Fibroblast of lung (primary cell): ENCODE data around the gene GSN. TPM values are rescaled to one million over a fixed set of nuclear protein-coding genes. Genes with fewer than 3 reads are reported as not detected.
A peak's percentile ranks its signal among the peaks of the same experiment; 100 is the strongest.

Experiments
- DNase-seq, 2 donors: peaks; one replicate each; pipeline versions ENCODE4 v3.0.0 to v3.0.0-alpha.2; 2010; ENCODE audit warnings: low read depth in 2 of 2
- H2AFZ ChIP-seq: 2 replicates; pipeline ENCODE4 v1.5.1; 2012; ENCODE audit warnings: low read length, control low read depth, inconsistent platforms
- H3K27ac ChIP-seq: 2 replicates; pipeline ENCODE4 v1.5.1; 2011; ENCODE audit warnings: low read length, control low read depth; ENCODE audit not compliant: insufficient read depth
- H3K27me3 ChIP-seq: 2 replicates; pipeline ENCODE4 v1.5.1; 2011; ENCODE audit warnings: mild to moderate bottlenecking, low read length; ENCODE audit not compliant: control insufficient read depth, insufficient read depth
- H3K36me3 ChIP-seq: 2 replicates; pipeline ENCODE4 v1.5.1; 2011; ENCODE audit warnings: low read length; ENCODE audit not compliant: control insufficient read depth, insufficient read depth
- H3K4me1 ChIP-seq: 2 replicates; pipeline ENCODE4 v1.5.1; 2011; ENCODE audit warnings: low read length; ENCODE audit not compliant: control insufficient read depth, insufficient read depth; ENCODE audit errors: extremely low read depth
- H3K4me2 ChIP-seq: 2 replicates; pipeline ENCODE4 v1.5.1; 2011; ENCODE audit warnings: low read length, control low read depth; ENCODE audit not compliant: insufficient read depth; ENCODE audit errors: extremely low read depth
- H3K4me3 ChIP-seq, 4 experiments: fragments of 200-600 bp in 1 of 4; sonication (generic) in 1 of 4; replicated peaks in 1 of 4; 2 replicates each; pipeline ENCODE4 v1.5.1; 2011 to 2016; ENCODE audit warnings: low read length in 4 of 4, low read depth in 3 of 4, mild to moderate bottlenecking in 3 of 4, control low read depth in 2 of 4, inconsistent platforms in 1 of 4, mixed read lengths in 1 of 4; ENCODE audit not compliant: insufficient read depth in 1 of 4; ENCODE audit errors: control extremely low read depth in 1 of 4
- H3K79me2 ChIP-seq: 2 replicates; pipeline ENCODE4 v1.5.1; 2012; ENCODE audit warnings: mild to moderate bottlenecking, low read length, inconsistent platforms; ENCODE audit not compliant: control insufficient read depth, insufficient read depth
- H3K9ac ChIP-seq: 2 replicates; pipeline ENCODE4 v1.5.1; 2011; ENCODE audit warnings: mild to moderate bottlenecking, low read length, control low read depth; ENCODE audit not compliant: insufficient read depth
- H3K9me3 ChIP-seq: 2 replicates; pipeline ENCODE4 v1.5.1; 2012; ENCODE audit warnings: low read depth, low read length; ENCODE audit not compliant: control insufficient read depth, insufficient read depth
- H4K20me1 ChIP-seq: 2 replicates; pipeline ENCODE4 v1.5.1; 2011; ENCODE audit warnings: low read length; ENCODE audit not compliant: control insufficient read depth, insufficient read depth; ENCODE audit errors: extremely low read depth
- EZH2 ChIP-seq: IDR thresholded peaks from 2 replicates; pipeline ENCODE4 v1.5.1; 2012; ENCODE audit warnings: low read length, control low read depth, mild to moderate bottlenecking; ENCODE audit errors: missing control alignments
- polyA plus RNA-seq, 2 donors: library from polyadenylated mRNA; depleted of rRNA in 1 of 2; stranded (reverse) in 1 of 2; unstranded in 1 of 2; fragments of >200 nt; gene quantifications; 2 replicates each; pipeline ENCODE4 v1.2.1, GENCODE V29; 2011 to 2012; ENCODE audit warnings: missing spikeins in 1 of 2
- total RNA-seq: library from RNA; depleted of rRNA; stranded (reverse); fragments of >200 nt; gene quantifications from 2 replicates; pipeline ENCODE4 v1.2.1, GENCODE V29; 2014
- TF ChIP-seq, protein P1 (sequence below), 2 donors: IDR thresholded peaks in 1 of 2; conservative IDR thresholded peaks in 1 of 2; 1 replicate in 1 of 2; 2 replicates in 1 of 2; pipeline ENCODE4 v1.5.1; 2011 to 2012; ENCODE audit warnings: low read length in 2 of 2, control low read depth in 1 of 2, inconsistent platforms in 1 of 2, low read depth in 1 of 2, mild to moderate bottlenecking in 1 of 2

The GSN gene
- total and polyA plus RNA-seq, 2 donors (not counting 1 experiment from before 2014, with no cell fraction given) = 432 to 588 TPM

DNA sequence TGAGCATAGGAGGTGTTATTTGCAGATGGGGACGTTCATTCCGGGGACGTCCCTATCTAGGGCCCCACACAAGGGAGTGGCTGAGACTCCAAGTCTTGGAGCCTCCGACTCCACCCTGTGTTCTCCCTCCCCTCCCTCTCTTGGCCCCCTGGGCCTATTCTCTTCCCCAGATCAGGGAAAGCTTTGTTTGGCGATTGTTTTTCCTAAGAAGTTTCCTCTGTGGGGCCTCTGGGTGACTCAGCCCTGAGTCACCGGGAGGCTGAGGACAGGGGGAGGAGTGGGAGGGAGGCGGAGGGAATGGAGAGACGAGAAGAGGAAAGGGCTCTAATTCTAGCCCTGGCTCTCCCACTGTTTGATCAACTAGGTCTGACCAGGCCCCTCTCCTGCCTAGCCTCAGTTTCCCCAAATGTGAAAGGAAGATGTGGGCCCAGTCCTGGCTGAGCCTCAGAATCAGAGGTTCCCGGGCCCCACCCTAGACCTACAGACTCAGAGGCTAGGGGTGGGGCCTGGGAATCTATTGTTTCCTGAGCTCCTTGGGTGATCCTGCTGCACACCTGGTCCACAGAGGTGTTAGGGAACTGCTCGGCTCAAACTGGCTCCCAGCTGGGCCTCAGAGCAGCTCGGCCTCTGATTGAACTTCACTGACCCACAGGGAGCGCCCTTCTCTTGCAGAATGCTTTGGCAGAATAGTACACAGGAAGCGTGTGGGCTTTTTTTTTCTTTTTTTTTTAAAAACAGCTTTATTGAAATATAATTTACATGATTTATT is 19.2 kb downstream of the GSN start:
- H3K9ac ChIP-seq = peak overlapping the region; percentile 71
- H3K4me1 ChIP-seq = peaks cover 45% of the 10 kb centered on the region
- H3K9me3 ChIP-seq = no peaks in the 10 kb centered on the region
- H3K36me3 ChIP-seq = peaks cover 9% of the 10 kb centered on the region
- TF ChIP-seq, protein P1, sequence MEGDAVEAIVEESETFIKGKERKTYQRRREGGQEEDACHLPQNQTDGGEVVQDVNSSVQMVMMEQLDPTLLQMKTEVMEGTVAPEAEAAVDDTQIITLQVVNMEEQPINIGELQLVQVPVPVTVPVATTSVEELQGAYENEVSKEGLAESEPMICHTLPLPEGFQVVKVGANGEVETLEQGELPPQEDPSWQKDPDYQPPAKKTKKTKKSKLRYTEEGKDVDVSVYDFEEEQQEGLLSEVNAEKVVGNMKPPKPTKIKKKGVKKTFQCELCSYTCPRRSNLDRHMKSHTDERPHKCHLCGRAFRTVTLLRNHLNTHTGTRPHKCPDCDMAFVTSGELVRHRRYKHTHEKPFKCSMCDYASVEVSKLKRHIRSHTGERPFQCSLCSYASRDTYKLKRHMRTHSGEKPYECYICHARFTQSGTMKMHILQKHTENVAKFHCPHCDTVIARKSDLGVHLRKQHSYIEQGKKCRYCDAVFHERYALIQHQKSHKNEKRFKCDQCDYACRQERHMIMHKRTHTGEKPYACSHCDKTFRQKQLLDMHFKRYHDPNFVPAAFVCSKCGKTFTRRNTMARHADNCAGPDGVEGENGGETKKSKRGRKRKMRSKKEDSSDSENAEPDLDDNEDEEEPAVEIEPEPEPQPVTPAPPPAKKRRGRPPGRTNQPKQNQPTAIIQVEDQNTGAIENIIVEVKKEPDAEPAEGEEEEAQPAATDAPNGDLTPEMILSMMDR (conservative IDR thresholded peaks at IDR 0.05 in 1 of 2, IDR thresholded peaks at IDR 0.05 in 1 of 2; ENCODE audit: low read depth in 1 of 2, low read length in 2 of 2) = peak; percentile 16 to 31
- no peak for TF ChIP-seq EZH2
- H3K79me2 ChIP-seq = peaks cover 9% of the 10 kb centered on the region
- H3K27ac ChIP-seq = peak overlapping the region; percentile 91
- no peaks in the 10 kb centered on the region for H4K20me1 ChIP-seq
- peak; percentile 95 to 97 for DNase-seq
- H3K4me2 ChIP-seq = peak overlapping the region; percentile 57
- no peak overlapping the region for H2AFZ ChIP-seq
- no peaks in the 10 kb centered on the region for H3K27me3 ChIP-seq
- peak overlapping the region in 1 of 4 experiments; percentile 47 for H3K4me3 ChIP-seq

DNA sequence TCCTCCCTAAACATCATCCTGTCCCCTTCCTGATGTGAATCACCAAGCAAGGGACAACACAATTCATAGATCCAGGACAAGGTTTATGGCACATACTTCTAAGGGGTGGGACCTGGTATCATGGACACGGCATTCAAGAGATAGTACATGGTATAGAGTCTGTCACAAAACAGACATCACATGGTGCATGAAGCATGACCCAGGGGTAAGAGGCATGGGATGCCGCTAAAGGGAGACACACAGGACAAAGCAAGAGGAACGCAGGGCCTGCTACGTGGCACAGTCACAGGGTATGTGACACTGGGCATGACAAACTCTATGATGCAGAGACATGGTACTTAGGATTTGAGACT is 20.7 kb downstream of the GSN start:
- TF ChIP-seq, protein P1 (conservative IDR thresholded peaks at IDR 0.05 in 1 of 2, IDR thresholded peaks at IDR 0.05 in 1 of 2; ENCODE audit: low read depth in 1 of 2, low read length in 2 of 2) = no peak
- TF ChIP-seq EZH2 = no peak
- H3K27ac ChIP-seq = no peak overlapping the region

DNA sequence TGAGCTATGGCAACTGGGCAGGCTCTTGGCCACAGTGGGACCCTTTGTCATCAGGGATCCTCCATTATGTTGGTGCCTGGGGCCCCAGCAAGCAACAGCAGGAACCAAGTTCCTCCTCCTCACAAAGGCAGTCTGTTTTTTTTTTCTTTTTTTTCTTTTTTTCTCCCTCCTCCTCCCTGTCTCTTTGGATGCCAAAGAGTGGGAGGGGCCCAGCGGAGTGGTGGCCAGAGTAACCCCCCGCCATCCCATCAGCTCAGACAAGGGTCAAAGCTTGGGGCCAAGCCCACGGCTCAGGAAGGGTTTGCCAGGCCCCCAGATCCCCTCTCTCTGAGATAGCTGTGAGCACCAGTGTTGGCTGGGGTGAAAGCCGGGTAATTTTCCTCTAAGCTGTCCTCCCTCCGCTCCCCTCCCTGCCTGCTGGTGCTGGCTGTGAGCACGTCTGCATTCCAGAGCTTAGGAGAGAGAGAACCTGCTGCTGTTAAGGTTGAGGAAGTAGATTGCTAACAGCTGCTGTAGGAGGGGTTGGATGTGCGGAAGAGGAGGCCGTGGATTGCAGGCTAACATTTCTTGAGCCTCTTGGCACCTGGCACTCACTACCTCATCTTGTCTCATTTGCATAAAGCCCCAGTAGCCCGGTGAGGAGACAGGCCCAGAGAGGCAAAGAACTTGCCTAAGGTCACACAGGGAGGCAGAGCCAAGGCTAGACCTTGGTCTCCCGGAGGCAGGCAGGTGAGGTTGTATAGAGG is 21.2 kb downstream of the GSN start:
- no peak for TF ChIP-seq EZH2
- TF ChIP-seq, protein P1 (conservative IDR thresholded peaks at IDR 0.05 in 1 of 2, IDR thresholded peaks at IDR 0.05 in 1 of 2; ENCODE audit: low read depth in 1 of 2, low read length in 2 of 2) = no peak
- H3K9me3 ChIP-seq = no peaks in the 10 kb centered on the region
- peak overlapping the region; percentile 41 for H3K4me2 ChIP-seq
- peaks cover 15% of the 10 kb centered on the region for H3K36me3 ChIP-seq
- peak overlapping the region; percentile 36 for H3K27ac ChIP-seq
- peaks cover 36% of the 10 kb centered on the region for H3K4me1 ChIP-seq
- H3K4me3 ChIP-seq = no peak overlapping the region
- DNase-seq = peak; percentile 50 to 92
- H4K20me1 ChIP-seq = no peaks in the 10 kb centered on the region
- no peak overlapping the region for H2AFZ ChIP-seq
- no peak overlapping the region for H3K9ac ChIP-seq
- H3K27me3 ChIP-seq = no peaks in the 10 kb centered on the region
- H3K79me2 ChIP-seq = peaks cover 10% of the 10 kb centered on the region

More for the DNA sequence above, 20.7 kb downstream of the GSN start:
- Histone ChIP-seq H4K20me1 (no peaks in the 10 kb centered on the region), H3K4me1 (peaks cover 36% of the 10 kb centered on the region), H3K9ac (no peak overlapping the region), H3K4me3 (no peak overlapping the region), H3K9me3 (no peaks in the 10 kb centered on the region), H3K27me3 (no peaks in the 10 kb centered on the region), H3K4me2 (peak overlapping the region; percentile 41), H3K36me3 (peaks cover 15% of the 10 kb centered on the region), H3K79me2 (peaks cover 10% of the 10 kb centered on the region), H2AFZ (no peak overlapping the region)
- DNase-seq = no peak
